Astrocyte (in vitro differentiated cells and primary cell): ENCODE results near the gene AFF3. TPM values are rescaled to one million over a fixed set of nuclear protein-coding genes. Genes with fewer than 3 reads are reported as not detected.

Experiments
- DNase-seq: peaks from one replicate; pipeline ENCODE4 v3.0.0-alpha.2; 2010; ENCODE audit warnings: low read depth
- FAIRE-seq: peaks from 2 replicates; lab custom pipeline; 2011; peaks lifted over from hg19 to GRCh38; lab: Jason Lieb, UNC
- H2AFZ ChIP-seq: 2 replicates; pipeline ENCODE4 v1.6.0; 2012; ENCODE audit warnings: low read depth, low read length, inconsistent platforms
- H3K27ac ChIP-seq: 2 replicates; pipeline ENCODE4 v1.5.1; 2011; ENCODE audit warnings: low read depth, low read length, inconsistent platforms
- H3K27me3 ChIP-seq: 2 replicates; pipeline ENCODE4 v1.6.0; 2011; ENCODE audit warnings: low read length, inconsistent platforms; ENCODE audit not compliant: insufficient read depth
- H3K36me3 ChIP-seq: 2 replicates; pipeline ENCODE4 v1.5.1; 2011; ENCODE audit warnings: low read length, inconsistent platforms; ENCODE audit not compliant: insufficient read depth
- H3K4me1 ChIP-seq: 2 replicates; pipeline ENCODE4 v1.5.1; 2011; ENCODE audit warnings: low read length, inconsistent platforms; ENCODE audit not compliant: insufficient read depth
- H3K4me2 ChIP-seq: 2 replicates; pipeline ENCODE4 v1.6.0; 2012; ENCODE audit warnings: low read length, inconsistent platforms
- H3K4me3 ChIP-seq: 2 replicates; pipeline ENCODE4 v1.5.1; 2011; ENCODE audit warnings: low read depth, mild to moderate bottlenecking, low read length, inconsistent platforms; ENCODE audit not compliant: insufficient read depth
- H3K79me2 ChIP-seq: 2 replicates; pipeline ENCODE4 v1.6.0; 2012; ENCODE audit warnings: mild to moderate bottlenecking, low read length, inconsistent platforms; ENCODE audit not compliant: insufficient read depth
- H3K9ac ChIP-seq: 2 replicates; pipeline ENCODE4 v1.6.0; 2012; ENCODE audit warnings: mild to moderate bottlenecking, low read length, inconsistent platforms
- H3K9me3 ChIP-seq: 2 replicates; pipeline ENCODE4 v1.5.1; 2012; ENCODE audit warnings: low read depth, mild to moderate bottlenecking, low read length, inconsistent platforms; ENCODE audit not compliant: insufficient read depth
- H4K20me1 ChIP-seq: 2 replicates; pipeline ENCODE4 v1.6.0; 2012; ENCODE audit warnings: low read length, inconsistent platforms; ENCODE audit not compliant: insufficient read depth
- H3K27ac Mint-ChIP-seq: one replicate; pipeline ENCODE4 v1.8.0; 2021; ENCODE audit warnings: mild to moderate bottlenecking, mixed read lengths; ENCODE audit not compliant: unreplicated experiment
- H3K27me3 Mint-ChIP-seq: one replicate; pipeline ENCODE4 v1.8.0; 2021; ENCODE audit warnings: low read depth, mixed read lengths; ENCODE audit not compliant: unreplicated experiment
- H3K36me3 Mint-ChIP-seq: one replicate; pipeline ENCODE4 v1.8.0; 2021; ENCODE audit warnings: low read depth, mixed read lengths; ENCODE audit not compliant: unreplicated experiment
- H3K4me1 Mint-ChIP-seq: one replicate; pipeline ENCODE4 v1.8.0; 2021; ENCODE audit warnings: low read depth, mixed read lengths; ENCODE audit not compliant: unreplicated experiment
- H3K4me3 Mint-ChIP-seq: one replicate; pipeline ENCODE4 v1.8.0; 2021; ENCODE audit warnings: mild to moderate bottlenecking, moderate library complexity, mixed read lengths; ENCODE audit not compliant: unreplicated experiment
- H3K9me3 Mint-ChIP-seq: one replicate; pipeline ENCODE4 v1.8.0; 2021; ENCODE audit warnings: mild to moderate bottlenecking, mixed read lengths; ENCODE audit not compliant: unreplicated experiment
- CTCF ChIP-seq: IDR thresholded peaks from 2 replicates; pipeline ENCODE4 v1.5.1; 2011; ENCODE audit warnings: low read depth, mild to moderate bottlenecking, inconsistent platforms, low read length, moderate library complexity; ENCODE audit not compliant: insufficient read depth
- EZH2 ChIP-seq: IDR thresholded peaks from 2 replicates; pipeline ENCODE4 v1.6.1; 2012; ENCODE audit warnings: mild to moderate bottlenecking, low read length, inconsistent platforms; ENCODE audit not compliant: insufficient read depth
- total RNA-seq: library from RNA; stranded (reverse); gene quantifications from 2 replicates; pipeline ENCODE4 v1.2.1, GENCODE V29; 2021

The AFF3 gene
- total RNA-seq, 1 donor from 2014 or later: 14.7 TPM

- Mint-ChIP-seq H3K27ac (no peak overlapping the region), H3K4me3 (no peak overlapping the region), H3K27me3 (no peaks in the 10 kb centered on the region), H3K9me3 (no peaks in the 10 kb centered on the region), H3K36me3 (peaks cover 2% of the 10 kb centered on the region), H3K4me1 (peaks cover 21% of the 10 kb centered on the region)
- Histone ChIP-seq H3K27me3 (no peaks in the 10 kb centered on the region), H3K4me3 (no peak overlapping the region), H3K36me3 (no peaks in the 10 kb centered on the region), H3K4me2 (no peak overlapping the region), H3K79me2 (no peaks in the 10 kb centered on the region), H3K9me3 (no peaks in the 10 kb centered on the region), H3K9ac (no peak overlapping the region), H2AFZ (no peak overlapping the region), H3K4me1 (peaks cover 12% of the 10 kb centered on the region), H4K20me1 (no peaks in the 10 kb centered on the region), H3K27ac (no peak overlapping the region)
- FAIRE-seq (no peak), DNase-seq (no peak)
- TF ChIP-seq CTCF: no peak
Measured at GRCh38 chr2:99648906-99649789, 493.2 kb downstream of the AFF3 start.

GRCh38 chr2:99648178-99648844, 494.1 kb downstream of the AFF3 start:
- Mint-ChIP-seq H3K4me1 (peaks cover 21% of the 10 kb centered on the region), H3K9me3 (no peaks in the 10 kb centered on the region), H3K4me3 (no peak overlapping the region), H3K36me3 (peaks cover 2% of the 10 kb centered on the region), H3K27me3 (no peaks in the 10 kb centered on the region), H3K27ac (no peak overlapping the region)
- Histone ChIP-seq H3K36me3 (no peaks in the 10 kb centered on the region), H3K4me3 (no peak overlapping the region), H3K27me3 (no peaks in the 10 kb centered on the region), H3K4me1 (peaks cover 15% of the 10 kb centered on the region), H3K79me2 (no peaks in the 10 kb centered on the region), H3K4me2 (no peak overlapping the region), H2AFZ (no peak overlapping the region), H4K20me1 (no peaks in the 10 kb centered on the region), H3K9me3 (no peaks in the 10 kb centered on the region), H3K27ac (no peak overlapping the region), H3K9ac (no peak overlapping the region)
- DNase-seq (peak; percentile 70), FAIRE-seq (peak; percentile 72)
- TF ChIP-seq CTCF: no peak
- no peak for TF ChIP-seq EZH2

- Histone ChIP-seq H3K27me3 (no peaks in the 10 kb centered on the region), H3K9ac (no peak overlapping the region), H3K36me3 (no peaks in the 10 kb centered on the region), H3K9me3 (no peaks in the 10 kb centered on the region), H3K4me1 (peaks cover 6% of the 10 kb centered on the region), H4K20me1 (no peaks in the 10 kb centered on the region), H3K4me2 (no peak overlapping the region), H3K4me3 (no peak overlapping the region), H2AFZ (no peak overlapping the region), H3K79me2 (no peaks in the 10 kb centered on the region), H3K27ac (no peak overlapping the region)
- Mint-ChIP-seq H3K36me3 (peaks cover 2% of the 10 kb centered on the region), H3K4me1 (peaks cover 9% of the 10 kb centered on the region), H3K27me3 (no peaks in the 10 kb centered on the region), H3K9me3 (no peaks in the 10 kb centered on the region), H3K4me3 (no peak overlapping the region), H3K27ac (no peak overlapping the region)
- TF ChIP-seq CTCF (no peak), EZH2 (no peak)
- DNase-seq (no peak), FAIRE-seq (no peak)
Measured at GRCh38 chr2:99645960-99646359, 496.4 kb downstream of the AFF3 start.
